SK-N-SH treated with all-trans-retinoic acid at 6 μM for 48 hours (cell line): ENCODE results near the gene ASCC3.

Experiments used
- ATAC-seq: fragments of 200-7000 bp; cut with Tn5 transposase; 3 replicates; pipeline ENCODE4 v1.9.1; 2020; ENCODE audit warnings: mild to moderate bottlenecking, moderate library complexity
- ARNTL ChIP-seq: fragments of 450-650 bp; formaldehyde crosslinking; IDR thresholded peaks from 2 replicates; pipeline ENCODE4 v1.5.0; 2020; ENCODE audit warnings: low read depth, mild to moderate bottlenecking, moderate library complexity, borderline replicate concordance
- BACH2 ChIP-seq: fragments of 250-450 bp; sonication (Bioruptor Pico); IDR thresholded peaks from 2 replicates; pipeline ENCODE4 v1.9.0; 2021; ENCODE audit warnings: mild to moderate bottlenecking, borderline replicate concordance
- CSDC2 ChIP-seq: fragments of 250-450 bp; sonication (Bioruptor Pico); IDR thresholded peaks from 2 replicates; pipeline ENCODE4 v1.5.0; 2020; ENCODE audit warnings: mild to moderate bottlenecking, moderate library complexity
- ESRRG ChIP-seq: fragments of 250-450 bp; sonication (Bioruptor Pico); IDR thresholded peaks from 2 replicates; pipeline ENCODE4 v1.6.1; 2021; ENCODE audit warnings: mild to moderate bottlenecking
- ISL1 ChIP-seq: fragments of 250-450 bp; sonication (Bioruptor Pico); IDR thresholded peaks from 2 replicates; pipeline ENCODE4 v2.1.2; 2022; ENCODE audit warnings: mild to moderate bottlenecking, moderate library complexity
- OSR1 ChIP-seq: fragments of 250-450 bp; sonication (Bioruptor Pico); IDR thresholded peaks from 2 replicates; pipeline ENCODE4 v1.8.0; 2022; ENCODE audit warnings: moderate library complexity, mild to moderate bottlenecking, inconsistent platforms
- RARB ChIP-seq: fragments of 250-450 bp; sonication (Bioruptor Pico); IDR thresholded peaks from 2 replicates; pipeline ENCODE4 v1.8.0; 2021; ENCODE audit warnings: mild to moderate bottlenecking, moderate library complexity
- TOX ChIP-seq: fragments of 250-450 bp; sonication (Bioruptor Pico); IDR thresholded peaks from 2 replicates; pipeline ENCODE4 v1.8.0; 2021; ENCODE audit warnings: mild to moderate bottlenecking, moderate library complexity, borderline replicate concordance
- TSHZ2 ChIP-seq: fragments of 250-450 bp; sonication (Bioruptor Pico); IDR thresholded peaks from 2 replicates; pipeline ENCODE4 v1.5.0; 2020; ENCODE audit warnings: mild to moderate bottlenecking, moderate library complexity
- ZC3H10 ChIP-seq: fragments of 250-450 bp; sonication (Bioruptor Pico); IDR thresholded peaks from 2 replicates; pipeline ENCODE4 v1.5.1; 2021; ENCODE audit warnings: mild to moderate bottlenecking, moderate library complexity
- ZFP3 ChIP-seq: fragments of 250-450 bp; sonication (Bioruptor Pico); IDR thresholded peaks from 2 replicates; pipeline ENCODE4 v1.5.0; 2020; ENCODE audit warnings: mild to moderate bottlenecking, moderate library complexity
- ZFP30 ChIP-seq: fragments of 450-650 bp; formaldehyde crosslinking; IDR thresholded peaks from 2 replicates; pipeline ENCODE4 v1.5.0; 2022; ENCODE audit warnings: mild to moderate bottlenecking, moderate library complexity
- ZNF565 ChIP-seq: fragments of 450-650 bp; formaldehyde crosslinking; conservative IDR thresholded peaks from 2 replicates; pipeline ENCODE4 v1.5.0; 2020; ENCODE audit warnings: low read depth, mild to moderate bottlenecking, moderate library complexity
- ZNF70 ChIP-seq: fragments of 450-650 bp; formaldehyde crosslinking; IDR thresholded peaks from 2 replicates; pipeline ENCODE4 v1.5.0; 2020; ENCODE audit warnings: mild to moderate bottlenecking, moderate library complexity
- TF ChIP-seq, protein P1 (sequence below): fragments of 250-450 bp; sonication (Bioruptor Pico); IDR thresholded peaks from 2 replicates; pipeline ENCODE4 v1.5.1; 2021; ENCODE audit warnings: mild to moderate bottlenecking, moderate library complexity
- TF ChIP-seq, protein P2 (sequence below): fragments of 250-450 bp; sonication (Bioruptor Pico); IDR thresholded peaks from 2 replicates; pipeline ENCODE4 v1.8.0; 2021; ENCODE audit warnings: low read depth, mild to moderate bottlenecking, moderate library complexity, borderline replicate concordance
- TF ChIP-seq, protein P3 (sequence below): fragments of 250-450 bp; sonication (Bioruptor Pico); IDR thresholded peaks from 2 replicates; pipeline ENCODE4 v1.5.1; 2020; ENCODE audit warnings: low read depth, mild to moderate bottlenecking, moderate library complexity

Gene ASCC3

GRCh38 chr6:100775667-100776066, 105.5 kb downstream of the ASCC3 start (continued):
- TF ChIP-seq, protein P1, sequence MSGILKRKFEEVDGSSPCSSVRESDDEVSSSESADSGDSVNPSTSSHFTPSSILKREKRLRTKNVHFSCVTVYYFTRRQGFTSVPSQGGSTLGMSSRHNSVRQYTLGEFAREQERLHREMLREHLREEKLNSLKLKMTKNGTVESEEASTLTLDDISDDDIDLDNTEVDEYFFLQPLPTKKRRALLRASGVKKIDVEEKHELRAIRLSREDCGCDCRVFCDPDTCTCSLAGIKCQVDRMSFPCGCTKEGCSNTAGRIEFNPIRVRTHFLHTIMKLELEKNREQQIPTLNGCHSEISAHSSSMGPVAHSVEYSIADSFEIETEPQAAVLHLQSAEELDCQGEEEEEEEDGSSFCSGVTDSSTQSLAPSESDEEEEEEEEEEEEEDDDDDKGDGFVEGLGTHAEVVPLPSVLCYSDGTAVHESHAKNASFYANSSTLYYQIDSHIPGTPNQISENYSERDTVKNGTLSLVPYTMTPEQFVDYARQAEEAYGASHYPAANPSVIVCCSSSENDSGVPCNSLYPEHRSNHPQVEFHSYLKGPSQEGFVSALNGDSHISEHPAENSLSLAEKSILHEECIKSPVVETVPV (CRISPR knock-in tag), result no peak
- TF ChIP-seq TSHZ2 (CRISPR knock-in tag), result no peak
- TF ChIP-seq ZNF565 (CRISPR knock-in tag), result no peak

DNA sequence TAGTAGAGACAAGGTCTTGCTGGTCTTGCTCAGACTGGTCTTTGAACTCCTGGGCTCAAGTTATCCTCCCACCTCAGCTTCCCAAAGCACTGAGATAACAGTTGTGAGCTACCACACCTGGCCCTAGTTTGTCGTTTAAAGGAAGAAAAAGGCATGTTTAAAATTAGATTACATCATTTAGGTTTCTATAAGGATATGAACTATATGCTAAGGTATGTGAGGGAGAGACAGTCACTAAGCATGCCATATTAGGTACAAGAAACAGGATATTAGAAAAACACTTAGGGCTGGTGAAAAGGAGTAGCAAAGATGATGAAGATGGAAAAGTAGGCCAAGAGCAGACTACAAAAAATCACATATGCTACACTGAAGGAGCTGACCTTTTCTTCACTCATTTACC, 106.4 kb downstream of the ASCC3 start:
- TF ChIP-seq ZC3H10 (CRISPR knock-in tag) (no peak), TSHZ2 (CRISPR knock-in tag) (no peak), ZNF70 (CRISPR knock-in tag) (no peak), ESRRG (CRISPR knock-in tag) (no peak), ZFP3 (CRISPR knock-in tag) (no peak), RARB (CRISPR knock-in tag) (no peak)

DNA sequence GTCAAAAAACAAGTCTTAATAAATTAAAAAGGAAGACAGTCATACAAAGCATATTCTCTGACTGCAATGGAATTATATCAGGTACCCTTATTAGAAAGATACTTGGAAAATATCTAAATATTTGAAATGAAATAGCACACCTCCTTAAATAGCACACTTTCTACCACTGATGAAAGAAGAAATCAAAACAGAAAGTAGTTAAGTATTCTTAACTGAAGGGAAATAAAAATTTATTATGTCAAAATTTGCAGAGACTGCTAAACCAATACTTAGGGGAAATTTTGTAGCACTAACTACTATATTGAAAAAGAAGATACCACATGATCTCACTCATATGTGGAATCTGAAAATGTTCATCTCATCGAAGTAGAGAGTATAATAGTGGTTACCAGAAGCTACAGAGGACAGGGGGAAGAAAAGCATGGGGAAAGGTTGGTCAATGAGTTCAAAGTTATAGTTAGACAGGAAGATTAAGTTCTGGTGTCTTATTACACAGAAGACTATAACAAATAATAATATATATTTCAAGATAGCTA, 112.2 kb downstream of the ASCC3 start:
- no peak for ATAC-seq
- TF ChIP-seq RARB (CRISPR knock-in tag), result no peak
- no peak for TF ChIP-seq BACH2
- no peak for TF ChIP-seq ARNTL (CRISPR knock-in tag)
- TF ChIP-seq, protein P2, sequence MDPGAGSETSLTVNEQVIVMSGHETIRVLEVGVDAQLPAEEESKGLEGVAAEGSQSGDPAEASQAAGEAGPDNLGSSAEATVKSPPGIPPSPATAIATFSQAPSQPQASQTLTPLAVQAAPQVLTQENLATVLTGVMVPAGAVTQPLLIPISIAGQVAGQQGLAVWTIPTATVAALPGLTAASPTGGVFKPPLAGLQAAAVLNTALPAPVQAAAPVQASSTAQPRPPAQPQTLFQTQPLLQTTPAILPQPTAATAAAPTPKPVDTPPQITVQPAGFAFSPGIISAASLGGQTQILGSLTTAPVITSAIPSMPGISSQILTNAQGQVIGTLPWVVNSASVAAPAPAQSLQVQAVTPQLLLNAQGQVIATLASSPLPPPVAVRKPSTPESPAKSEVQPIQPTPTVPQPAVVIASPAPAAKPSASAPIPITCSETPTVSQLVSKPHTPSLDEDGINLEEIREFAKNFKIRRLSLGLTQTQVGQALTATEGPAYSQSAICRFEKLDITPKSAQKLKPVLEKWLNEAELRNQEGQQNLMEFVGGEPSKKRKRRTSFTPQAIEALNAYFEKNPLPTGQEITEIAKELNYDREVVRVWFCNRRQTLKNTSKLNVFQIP (CRISPR knock-in tag), result no peak
- no peak for TF ChIP-seq ZNF565 (CRISPR knock-in tag)
- no peak for TF ChIP-seq OSR1
- TF ChIP-seq ZFP3 (CRISPR knock-in tag), result no peak
- TF ChIP-seq ISL1, result no peak
- no peak for TF ChIP-seq CSDC2 (CRISPR knock-in tag)
- TF ChIP-seq, protein P1 (CRISPR knock-in tag), result no peak
- TF ChIP-seq TOX, result no peak
- TF ChIP-seq ZFP30 (CRISPR knock-in tag), result no peak
- no peak for TF ChIP-seq ESRRG (CRISPR knock-in tag)
- TF ChIP-seq, protein P3, sequence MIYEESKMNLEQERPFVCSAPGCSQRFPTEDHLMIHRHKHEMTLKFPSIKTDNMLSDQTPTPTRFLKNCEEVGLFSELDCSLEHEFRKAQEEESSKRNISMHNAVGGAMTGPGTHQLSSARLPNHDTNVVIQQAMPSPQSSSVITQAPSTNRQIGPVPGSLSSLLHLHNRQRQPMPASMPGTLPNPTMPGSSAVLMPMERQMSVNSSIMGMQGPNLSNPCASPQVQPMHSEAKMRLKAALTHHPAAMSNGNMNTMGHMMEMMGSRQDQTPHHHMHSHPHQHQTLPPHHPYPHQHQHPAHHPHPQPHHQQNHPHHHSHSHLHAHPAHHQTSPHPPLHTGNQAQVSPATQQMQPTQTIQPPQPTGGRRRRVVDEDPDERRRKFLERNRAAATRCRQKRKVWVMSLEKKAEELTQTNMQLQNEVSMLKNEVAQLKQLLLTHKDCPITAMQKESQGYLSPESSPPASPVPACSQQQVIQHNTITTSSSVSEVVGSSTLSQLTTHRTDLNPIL (CRISPR knock-in tag), result no peak

More for the DNA sequence above, 106.4 kb downstream of the ASCC3 start:
- ATAC-seq, result no peak; the same call in 2 of the 3 replicates
